Lung (tissue), 12 donors: ENCODE measurements around the gene CRACR2B. TPM values are rescaled to one million over a fixed set of nuclear protein-coding genes. Genes with fewer than 3 reads are reported as not detected.

Source experiments
- ATAC-seq: fragments of 200-7000 bp; cut with Tn5 transposase; one replicate; pipeline ENCODE4 v1.9.1; 2020; ENCODE audit warnings: moderate number of reproducible peaks; ENCODE audit not compliant: insufficient read depth, low FRiP score
- DNase-seq, 3 donors: peaks; one replicate each; pipeline ENCODE4 v3.0.0-alpha.2; 2013 to 2017
- H3K27ac ChIP-seq, 2 donors: one replicate each; pipeline ENCODE4 v1.5.1; 2013; ENCODE audit warnings: mild to moderate bottlenecking in 2 of 2, moderate library complexity in 2 of 2, control low read depth in 1 of 2, inconsistent platforms in 1 of 2, low read depth in 1 of 2, low read length in 1 of 2
- H3K27me3 ChIP-seq, 3 donors: one replicate each; pipeline ENCODE4 v1.5.1; 2013; ENCODE audit warnings: low read length in 2 of 3; ENCODE audit not compliant: control insufficient read depth in 3 of 3, insufficient read depth in 3 of 3
- H3K36me3 ChIP-seq, 4 donors: one replicate each; pipeline ENCODE4 v1.5.1; 2013; ENCODE audit warnings: low read length in 4 of 4, mild to moderate bottlenecking in 1 of 4, moderate library complexity in 1 of 4; ENCODE audit not compliant: control insufficient read depth in 4 of 4, insufficient read depth in 4 of 4
- H3K4me1 ChIP-seq, 5 donors: one replicate each; pipeline ENCODE4 v1.5.1; 2013; ENCODE audit warnings: low read length in 5 of 5, mild to moderate bottlenecking in 2 of 5, moderate library complexity in 1 of 5; ENCODE audit not compliant: control insufficient read depth in 5 of 5, insufficient read depth in 5 of 5
- H3K4me3 ChIP-seq: one replicate; pipeline ENCODE4 v1.5.1; 2013; ENCODE audit warnings: mild to moderate bottlenecking, control low read depth, moderate library complexity
- H3K9ac ChIP-seq, 2 donors: one replicate each; pipeline ENCODE4 v1.5.1; 2013; ENCODE audit warnings: low read length in 2 of 2, control low read depth in 1 of 2; ENCODE audit not compliant: insufficient read depth in 1 of 2
- H3K9me3 ChIP-seq, 4 donors: one replicate each; pipeline ENCODE4 v1.5.1; 2013; ENCODE audit warnings: low read length in 3 of 4, mild to moderate bottlenecking in 1 of 4, moderate library complexity in 1 of 4; ENCODE audit not compliant: control insufficient read depth in 4 of 4, insufficient read depth in 3 of 4
- CTCF ChIP-seq: IDR thresholded peaks from 2 replicates; pipeline ENCODE4 v1.5.1; 2012; ENCODE audit warnings: mild to moderate bottlenecking; ENCODE audit errors: control extremely low read depth, extremely low read depth
- WGBS, 2 donors: extraction: QIAGEN DNeasy Blood & Tissue Kit; methylation state at CpG; one replicate each; pipeline ENCODE4 v1.1.7; 2013; 5-methylcytosine and 5-hydroxymethylcytosine counted together
- polyA plus RNA-seq, 2 donors: library from polyadenylated mRNA; stranded (reverse); fragments of 200-250 nt; gene quantifications; one replicate each; pipeline ENCODE4 v1.2.1, GENCODE V29; 2013
- total RNA-seq, 2 donors: library from RNA; depleted of rRNA in 1 of 2; stranded (reverse); fragments of >200 nt in 1 of 2; gene quantifications; one replicate each; pipeline ENCODE4 v1.2.1, GENCODE V29; 2014 to 2021
- donor health status: control.
- donor health status: control.
- donor health status: Bipolar disorder and iron deficiency.
- donor health status: healthy.
- donor health status: DM: yes; HTN: yes; CAD: no.

The CRACR2B gene
- total and polyA plus RNA-seq, 4 donors: 17.9 to 45.1 (median 31.7) TPM

- TF ChIP-seq CTCF: no peak
- H3K4me3 ChIP-seq: no peak overlapping the region
- H3K9me3 ChIP-seq: no peaks in the 10 kb centered on the region
- WGBS, 2 donors: 90 to 92% methylated on average over 27 to 31 of the region's 31 CpGs
- peaks cover 0 to 22% (median 15%) of the 10 kb centered on the region in 5 donors for H3K4me1 ChIP-seq
- DNase-seq: no peak
- no peak overlapping the region for H3K9ac ChIP-seq
- no peak overlapping the region for H3K27ac ChIP-seq
- no peak for ATAC-seq
- H3K36me3 ChIP-seq: peaks cover 0 to 28% (median 7%) of the 10 kb centered on the region in 4 donors
- H3K27me3 ChIP-seq: no peaks in the 10 kb centered on the region
Observed at GRCh38 chr11:794013-794765, 33.5 kb upstream of the CRACR2B start.

GRCh38 chr11:794766-795633, 32.7 kb upstream of the CRACR2B start:
- no peak overlapping the region for H3K9ac ChIP-seq
- no peak overlapping the region for H3K4me3 ChIP-seq
- 49 to 75% methylated on average over 34 to 38 of the region's 38 CpGs for WGBS, 2 donors
- H3K4me1 ChIP-seq: peaks cover 0 to 22% (median 15%) of the 10 kb centered on the region in 5 donors
- no peak for TF ChIP-seq CTCF
- H3K36me3 ChIP-seq: peaks cover 0 to 30% (median 7%) of the 10 kb centered on the region in 4 donors
- no peaks in the 10 kb centered on the region for H3K27me3 ChIP-seq
- H3K9me3 ChIP-seq: no peaks in the 10 kb centered on the region
- H3K27ac ChIP-seq: peak overlapping the region in 1 of 2 donors; percentile 61
- DNase-seq: no peak
- ATAC-seq: no peak

- no peak for TF ChIP-seq CTCF
- Histone ChIP-seq H3K27me3 (no peaks in the 10 kb centered on the region), H3K9me3 (no peaks in the 10 kb centered on the region), H3K36me3 (peaks cover 0 to 38% (median 7%) of the 10 kb centered on the region in 4 donors), H3K9ac (peak overlapping the region; percentile 28 to 87), H3K4me1 (peaks cover 0 to 22% (median 15%) of the 10 kb centered on the region in 5 donors), H3K4me3 (peak overlapping the region; percentile 49), H3K27ac (peak overlapping the region; percentile 14 to 83)
- DNase-seq: peak; percentile 82 to 90 (median 86)
- 3 to 4% methylated on average over 23 to 26 of the region's 26 CpGs for WGBS, 2 donors
- ATAC-seq: peak; percentile 39
Observed at GRCh38 chr11:795634-796564, 31.8 kb upstream of the CRACR2B start.
